ENCODE data around the gene FUT3.
"Not testable (repeated sequence)": the region's sequence is repeated elsewhere in the genome, so short reads cannot be mapped to it uniquely, and the experiment has no call there.

FUT3 gene

GRCh38 chr19:5851302-5851701, at the start of gene FUT3:
FUT3 (minus strand) TSS chr19:5851449.
- no peak for DNase-seq (ENCODE audit: low read depth, low spot score)

- DNase-seq (ENCODE audit: low read depth, low spot score), result no peak
Measured at GRCh38 chr19:5900976-5901375, 49.7 kb upstream of the FUT3 start.

GRCh38 chr19:5899728-5900526, 48.7 kb upstream of the FUT3 start:
- DNase-seq (ENCODE audit: low read depth, low spot score), result no peak

GRCh38 chr19:5897189-5897969, 46.1 kb upstream of the FUT3 start:
- no peak for DNase-seq (ENCODE audit: low read depth, low spot score)

GRCh38 chr19:5896365-5897076, 45.3 kb upstream of the FUT3 start:
- DNase-seq (ENCODE audit: low read depth, low spot score), result no peak

GRCh38 chr19:5895890-5896289, 44.6 kb upstream of the FUT3 start:
- DNase-seq (ENCODE audit: low read depth, low spot score), result no peak

GRCh38 chr19:5895409-5895808, 44.2 kb upstream of the FUT3 start:
- DNase-seq (ENCODE audit: low read depth, low spot score), result no peak

- DNase-seq (ENCODE audit: low read depth, low spot score), result no peak
Measured at GRCh38 chr19:5894704-5895349, 43.6 kb upstream of the FUT3 start.

GRCh38 chr19:5893907-5894703, 42.9 kb upstream of the FUT3 start:
- no peak for DNase-seq (ENCODE audit: low read depth, low spot score)

GRCh38 chr19:5893296-5893903, 42.2 kb upstream of the FUT3 start:
- DNase-seq (ENCODE audit: low read depth, low spot score), result no peak

GRCh38 chr19:5892772-5893275, 41.6 kb upstream of the FUT3 start:
- DNase-seq (ENCODE audit: low read depth, low spot score), result no peak

- peak; percentile 75 for DNase-seq (ENCODE audit: low read depth, low spot score)
Measured at GRCh38 chr19:5891938-5892771, 40.9 kb upstream of the FUT3 start.

GRCh38 chr19:5891572-5891937, 40.3 kb upstream of the FUT3 start:
- no peak for DNase-seq (ENCODE audit: low read depth, low spot score)

GRCh38 chr19:5890099-5890498, 38.9 kb upstream of the FUT3 start:
- no peak for DNase-seq (ENCODE audit: low read depth, low spot score)

GRCh38 chr19:5889288-5889971, 38.2 kb upstream of the FUT3 start:
- DNase-seq (ENCODE audit: low read depth, low spot score), result peak; percentile 52

- not testable (repeated sequence) for DNase-seq (ENCODE audit: low read depth, low spot score)
Measured at GRCh38 chr19:5884065-5884811, 33.0 kb upstream of the FUT3 start.

- DNase-seq (ENCODE audit: low read depth, low spot score), result not testable (repeated sequence)
Measured at GRCh38 chr19:5883157-5883873, 32.1 kb upstream of the FUT3 start.

Data from ELF-1 (cell line).